OCI-M1 (cell line): ENCODE results near the gene A4GALT.
"Not testable (repeated sequence)": the region's sequence is repeated elsewhere in the genome, so short reads cannot be mapped to it uniquely, and the experiment has no call there.

Experiments
- DNase-seq: peaks from one replicate; lab custom pipeline; 2025; lab: John Stamatoyannopoulos, UW

Gene A4GALT

DNA sequence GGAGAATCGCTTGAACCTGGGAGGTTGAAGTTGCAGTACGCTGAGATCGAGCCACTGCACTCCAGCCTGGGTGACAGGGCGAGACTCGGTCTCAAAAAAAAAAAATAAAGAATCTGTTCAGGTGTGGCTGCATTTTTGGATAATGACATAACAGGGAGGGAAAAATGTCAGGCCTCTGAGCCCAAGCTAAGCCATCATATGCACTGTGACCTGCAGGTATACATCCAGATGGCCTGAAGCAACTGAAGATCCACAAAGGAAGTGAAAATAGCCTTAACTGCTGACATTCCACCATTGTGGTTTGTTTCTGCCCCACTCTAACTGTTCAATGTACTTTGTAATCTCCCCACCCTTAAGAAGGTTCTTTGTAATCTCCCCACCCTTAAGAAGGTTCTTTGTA is 19.6 kb upstream of the A4GALT start:
- DNase-seq, result not testable (repeated sequence)

- no peak for DNase-seq
Observed at GRCh38 chr22:42734406-42734805, 13.7 kb upstream of the A4GALT start.

DNA sequence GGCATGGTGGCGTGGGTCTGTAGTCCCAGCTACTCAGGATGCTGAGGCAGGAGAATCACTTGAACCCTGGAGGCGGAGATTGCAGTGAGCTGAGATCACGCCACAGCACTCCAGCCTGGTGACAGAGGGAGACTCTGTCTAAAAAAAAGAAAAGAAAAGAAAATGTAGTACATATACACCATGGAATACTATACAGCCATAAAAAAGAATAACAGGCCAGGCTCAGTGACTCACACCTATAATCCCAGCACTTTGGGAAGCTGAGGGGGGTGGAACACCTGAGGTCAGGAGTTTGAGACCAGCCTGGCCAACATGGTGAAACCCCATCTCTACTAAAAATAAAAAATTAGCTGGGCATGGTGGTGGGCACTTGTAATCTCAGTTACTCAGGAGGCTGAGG is 12.7 kb upstream of the A4GALT start:
- DNase-seq, result not testable (repeated sequence)

GRCh38 chr22:42732081-42732480 is 11.4 kb upstream of the A4GALT start:
- DNase-seq, result no peak

GRCh38 chr22:42726811-42727210 is 6.1 kb upstream of the A4GALT start:
- no peak for DNase-seq

DNA sequence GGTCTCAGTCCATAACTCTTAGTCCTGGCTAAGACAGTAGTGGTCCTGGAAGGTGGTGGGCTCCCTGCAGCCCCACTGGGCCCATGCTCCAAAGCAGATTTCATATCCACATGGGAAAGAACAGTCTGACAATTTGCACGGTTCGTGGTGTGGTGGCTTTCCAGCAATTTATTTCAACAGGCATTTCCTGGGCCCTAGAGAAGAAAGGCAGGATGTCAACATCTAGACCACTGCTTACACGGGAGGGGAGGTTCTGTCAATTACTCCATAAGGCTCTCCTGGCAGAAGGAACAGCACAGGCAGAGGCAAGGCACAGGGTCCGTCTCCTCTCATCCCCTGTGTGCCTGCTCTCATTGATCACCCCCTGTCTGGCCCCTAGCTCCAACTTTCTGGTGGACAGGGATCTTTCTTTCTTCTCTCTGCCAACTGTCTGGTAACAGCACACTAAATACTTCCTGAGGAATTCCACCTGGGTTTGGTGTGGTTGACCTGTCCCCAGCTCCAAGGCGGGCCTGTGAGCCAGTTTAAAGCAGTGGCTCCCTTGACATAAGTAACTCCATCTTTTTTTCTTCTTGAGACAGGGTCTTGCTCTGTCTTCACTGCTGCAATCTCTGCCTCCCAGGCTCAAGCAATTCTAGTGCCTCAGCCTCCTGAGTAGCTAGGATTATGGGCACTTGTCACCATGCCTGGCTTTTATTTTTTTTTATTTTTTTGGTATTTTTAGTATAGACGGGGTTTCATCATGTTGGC is 5.1 kb upstream of the A4GALT start:
- DNase-seq, result no peak

DNA sequence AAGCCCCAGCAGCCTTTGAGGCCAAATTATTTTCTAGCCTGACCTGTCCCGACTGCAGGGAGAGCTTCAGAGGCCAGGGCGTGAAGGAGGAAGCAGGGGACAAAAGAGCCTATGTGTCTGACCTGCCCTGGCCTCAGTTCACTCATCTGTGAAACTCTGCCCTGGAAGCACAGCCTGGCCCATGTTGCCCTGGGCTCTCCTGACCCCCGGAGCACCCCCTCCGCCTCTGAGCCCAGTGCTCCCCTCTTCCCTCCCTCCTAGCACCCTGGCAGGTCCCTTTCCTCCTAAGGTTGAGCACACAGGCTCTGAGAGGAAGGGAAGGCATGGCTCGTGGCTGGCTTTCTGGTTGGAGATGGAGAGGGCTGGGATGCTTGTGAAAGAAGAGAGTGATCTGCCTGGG is 3.4 kb upstream of the A4GALT start:
- DNase-seq, result no peak

GRCh38 chr22:42721045-42721434 is 370 bp upstream of the A4GALT start:
- DNase-seq, result no peak

DNA sequence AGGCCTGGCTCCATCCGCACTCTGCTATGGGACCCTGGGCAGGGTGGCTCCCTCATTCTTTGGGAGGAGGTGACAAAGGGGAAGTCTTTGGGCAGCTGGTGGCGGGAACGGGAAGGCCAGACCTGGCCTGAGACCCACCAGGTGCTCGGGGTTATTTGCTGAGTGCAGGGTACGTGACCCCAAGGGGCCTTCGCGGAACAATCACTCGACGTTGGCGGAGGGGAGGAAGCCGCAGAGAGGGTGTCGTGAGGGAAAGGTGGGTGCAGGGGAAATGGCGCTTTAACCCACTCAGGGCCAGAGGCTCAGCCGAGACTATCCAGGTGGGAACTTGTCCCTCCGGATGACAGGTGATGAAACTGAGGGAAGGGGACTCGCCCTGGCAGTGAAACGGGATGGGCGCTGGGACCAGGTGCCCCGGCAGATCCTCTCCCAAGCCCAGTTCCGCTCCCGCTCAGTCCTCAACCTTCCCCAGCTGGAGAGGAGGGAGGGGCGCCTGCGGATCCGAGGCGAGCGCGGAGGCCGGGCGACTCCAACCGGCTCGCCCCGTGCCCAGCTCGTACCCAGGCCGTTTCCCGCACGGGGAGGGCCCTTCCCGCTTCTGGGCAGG is 911 bp downstream of the A4GALT start:
- DNase-seq, result no peak

- peak; percentile 19 for DNase-seq
Observed at GRCh38 chr22:42719133-42719532, 1.5 kb downstream of the A4GALT start.

DNA sequence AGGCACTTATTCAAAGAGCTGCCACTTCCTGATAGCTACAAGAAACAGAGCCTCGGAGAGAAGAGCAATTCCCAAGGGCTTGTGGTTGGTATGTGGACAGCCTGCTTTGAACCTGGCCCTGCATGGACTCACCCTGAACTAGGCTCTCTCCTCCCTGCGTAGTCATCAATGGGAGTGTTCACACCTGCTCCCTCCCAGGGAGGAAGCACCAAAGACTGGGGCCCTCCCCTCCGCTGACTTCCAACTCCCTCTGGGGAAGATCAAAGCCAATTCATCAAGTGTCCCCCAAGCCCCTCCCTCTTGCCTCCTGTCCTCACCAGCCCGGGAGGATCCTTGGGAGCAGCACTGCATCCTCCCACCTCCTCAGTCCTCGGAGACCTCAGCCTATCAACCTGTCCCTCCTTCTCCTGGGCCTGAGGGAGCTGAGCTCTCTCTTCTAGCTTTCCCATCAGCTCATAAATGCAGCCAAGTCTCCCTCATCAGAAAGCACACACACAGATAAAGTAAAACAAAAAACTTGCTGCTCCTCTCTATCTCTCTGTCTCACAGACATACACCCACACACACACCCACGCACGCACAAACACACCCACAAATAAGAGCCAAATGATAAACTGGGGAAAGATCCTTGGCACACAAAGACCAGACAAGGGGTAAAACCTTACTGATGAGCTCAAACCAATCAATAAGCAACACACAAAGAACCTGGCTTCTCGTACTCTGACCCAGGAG is 3.3 kb downstream of the A4GALT start:
- peak; percentile 69 for DNase-seq

DNA sequence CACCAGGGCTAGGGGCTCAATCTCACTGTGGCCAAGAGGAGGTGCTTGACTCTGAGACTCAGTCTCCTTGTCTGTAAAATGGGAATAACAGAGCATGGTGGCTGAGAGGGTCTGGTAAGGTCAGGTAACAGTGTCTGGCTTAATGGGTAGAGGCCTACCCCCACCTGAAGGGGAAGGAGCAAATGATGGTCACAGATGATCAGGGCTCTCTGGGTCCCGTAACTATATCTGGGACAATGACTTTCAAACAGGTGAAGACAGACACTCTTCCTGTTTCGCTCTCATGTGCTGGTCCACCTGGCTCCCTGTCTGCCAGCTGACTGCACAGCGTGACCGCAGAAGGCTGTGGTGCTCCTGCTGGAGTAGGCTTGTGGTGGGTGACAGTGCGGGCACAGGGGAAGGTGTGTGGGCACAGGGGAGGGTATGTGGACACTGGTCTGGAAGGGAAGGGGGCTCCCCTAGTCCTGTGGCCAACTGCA is 4.0 kb downstream of the A4GALT start:
- DNase-seq, result no peak

- no peak for DNase-seq
Observed at GRCh38 chr22:42716221-42716620, 4.4 kb downstream of the A4GALT start.

- peak; percentile 36 for DNase-seq
Observed at GRCh38 chr22:42714768-42715390, 5.8 kb downstream of the A4GALT start.

GRCh38 chr22:42714308-42714707 is 6.4 kb downstream of the A4GALT start:
- DNase-seq, result no peak

DNA sequence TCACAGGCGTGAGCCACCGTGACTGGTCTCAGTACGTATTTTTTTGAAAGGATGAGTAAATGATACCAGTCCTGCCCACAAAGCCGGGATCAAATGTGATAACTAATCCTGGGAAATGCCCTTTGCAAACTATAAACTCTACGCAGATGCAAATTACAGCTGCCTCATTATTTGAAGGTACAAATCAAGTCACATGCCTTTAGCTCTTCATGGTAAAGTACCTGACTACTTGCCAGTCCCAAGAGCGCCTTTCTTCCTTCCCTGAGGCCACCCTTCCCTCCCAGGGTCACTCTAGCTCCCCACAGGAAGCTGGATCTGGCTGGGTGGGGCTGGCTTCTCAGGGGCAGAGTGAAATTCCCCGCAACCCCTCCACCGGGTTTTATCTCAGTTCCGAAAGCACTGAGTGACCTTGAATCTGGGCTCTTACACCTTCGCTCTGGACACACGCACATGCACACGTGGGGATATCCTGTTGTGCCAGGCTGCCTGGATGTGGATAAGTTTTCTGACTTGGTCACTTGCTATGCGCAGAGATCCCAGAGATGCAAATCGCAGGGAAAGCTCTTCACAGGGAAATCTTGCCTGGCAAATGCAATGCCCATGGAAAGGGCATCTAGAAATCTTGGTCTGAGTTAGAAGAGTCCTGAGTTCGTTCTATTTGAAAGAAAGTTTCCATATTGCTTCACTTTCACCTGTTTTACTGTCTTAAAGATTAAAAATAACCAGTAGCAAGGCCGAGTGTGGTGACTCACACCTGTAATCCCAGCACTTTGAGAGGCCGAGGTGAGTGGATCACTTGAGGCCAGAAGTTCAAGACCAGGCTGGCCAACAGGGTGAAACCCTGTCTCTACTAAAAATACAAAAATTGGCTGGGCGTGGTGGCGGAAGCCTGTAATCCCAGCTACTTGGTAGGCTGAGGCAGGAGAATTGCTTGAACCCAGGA is 8.5 kb downstream of the A4GALT start:
- no peak for DNase-seq

DNA sequence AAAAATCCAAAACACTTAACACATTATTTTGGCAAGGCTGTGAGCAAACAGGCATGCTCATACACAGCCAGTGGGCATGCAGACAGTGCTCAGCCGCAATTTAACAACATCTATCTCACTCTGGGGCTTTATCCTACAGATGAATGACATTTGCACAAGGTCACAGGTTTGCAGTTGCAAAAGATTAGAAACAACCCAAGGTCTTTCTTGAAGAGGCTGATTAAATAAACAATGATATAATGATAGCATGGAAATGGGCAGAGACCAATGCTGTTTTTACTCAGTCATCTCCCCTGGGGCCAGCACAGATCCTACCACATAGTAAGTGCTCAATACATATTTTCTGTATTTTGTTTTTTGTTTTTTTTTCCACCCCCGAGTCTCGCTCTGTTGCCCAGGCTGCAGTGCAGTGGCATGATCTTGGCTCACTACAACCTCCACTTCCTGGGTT is 9.4 kb downstream of the A4GALT start:
- DNase-seq, result no peak

GRCh38 chr22:42708417-42708816 is 12.3 kb downstream of the A4GALT start:
- DNase-seq, result no peak

GRCh38 chr22:42707496-42707895 is 13.2 kb downstream of the A4GALT start:
- DNase-seq, result no peak

GRCh38 chr22:42704896-42705295 is 15.8 kb downstream of the A4GALT start:
- DNase-seq, result no peak

DNA sequence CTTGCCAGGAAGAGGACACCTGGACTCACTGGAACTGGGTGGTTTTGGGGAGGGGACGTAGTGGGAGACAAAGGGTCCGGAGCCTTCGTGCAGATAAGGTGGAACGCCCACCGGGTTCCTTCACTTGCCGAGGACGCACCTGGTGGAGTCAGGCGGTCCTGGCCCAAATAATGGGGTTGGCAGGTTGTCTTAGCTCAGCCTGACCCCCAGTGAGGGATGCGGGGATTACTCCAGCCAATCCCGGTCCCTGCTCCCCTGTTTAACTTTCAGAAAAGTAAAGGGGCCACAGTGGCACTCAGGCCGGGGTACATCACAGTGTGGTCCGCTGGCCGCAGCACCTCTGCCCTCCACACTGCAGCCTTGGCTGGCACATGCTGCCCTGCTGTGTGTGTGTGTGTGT is 18.0 kb downstream of the A4GALT start:
- no peak for DNase-seq
